Liver (tissue), 2 donors: ENCODE data around the gene NPEPPS.

Source experiments
- TF ChIP-seq, protein P1 (sequence below): IDR thresholded peaks from 2 replicates; pipeline ENCODE4 v1.6.1; 2016; ENCODE audit warnings: antibody characterized with exemption, mild to moderate bottlenecking
- TF ChIP-seq, protein P2 (sequence below): fragments of 150-350 bp; IDR thresholded peaks from 2 replicates; pipeline ENCODE4 v1.5.1; 2017; ENCODE audit warnings: improper control_type of control experiment, low read depth, low read length; ENCODE audit not compliant: missing input control
- donor health status: healthy.

DNA sequence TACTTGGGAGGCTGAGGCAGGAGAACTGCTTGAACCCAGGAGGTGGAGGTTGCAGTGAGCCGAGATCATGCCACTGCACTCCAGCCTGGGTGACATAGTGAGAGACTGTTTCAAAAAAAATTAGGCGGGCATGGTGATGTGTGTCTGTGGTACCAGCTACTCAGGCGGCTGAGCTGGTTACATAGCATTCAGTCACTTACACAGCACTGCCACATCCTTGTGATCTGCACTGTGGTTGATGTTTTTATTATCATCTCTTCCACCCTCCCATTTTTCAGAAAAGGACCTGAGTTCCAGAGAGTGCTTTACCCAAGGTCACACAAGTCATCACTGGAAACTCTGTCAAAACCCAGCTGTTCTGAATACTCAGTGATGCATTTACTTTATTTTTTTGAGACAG, 104.0 kb downstream of the NPEPPS start:
- TF ChIP-seq, protein P1, sequence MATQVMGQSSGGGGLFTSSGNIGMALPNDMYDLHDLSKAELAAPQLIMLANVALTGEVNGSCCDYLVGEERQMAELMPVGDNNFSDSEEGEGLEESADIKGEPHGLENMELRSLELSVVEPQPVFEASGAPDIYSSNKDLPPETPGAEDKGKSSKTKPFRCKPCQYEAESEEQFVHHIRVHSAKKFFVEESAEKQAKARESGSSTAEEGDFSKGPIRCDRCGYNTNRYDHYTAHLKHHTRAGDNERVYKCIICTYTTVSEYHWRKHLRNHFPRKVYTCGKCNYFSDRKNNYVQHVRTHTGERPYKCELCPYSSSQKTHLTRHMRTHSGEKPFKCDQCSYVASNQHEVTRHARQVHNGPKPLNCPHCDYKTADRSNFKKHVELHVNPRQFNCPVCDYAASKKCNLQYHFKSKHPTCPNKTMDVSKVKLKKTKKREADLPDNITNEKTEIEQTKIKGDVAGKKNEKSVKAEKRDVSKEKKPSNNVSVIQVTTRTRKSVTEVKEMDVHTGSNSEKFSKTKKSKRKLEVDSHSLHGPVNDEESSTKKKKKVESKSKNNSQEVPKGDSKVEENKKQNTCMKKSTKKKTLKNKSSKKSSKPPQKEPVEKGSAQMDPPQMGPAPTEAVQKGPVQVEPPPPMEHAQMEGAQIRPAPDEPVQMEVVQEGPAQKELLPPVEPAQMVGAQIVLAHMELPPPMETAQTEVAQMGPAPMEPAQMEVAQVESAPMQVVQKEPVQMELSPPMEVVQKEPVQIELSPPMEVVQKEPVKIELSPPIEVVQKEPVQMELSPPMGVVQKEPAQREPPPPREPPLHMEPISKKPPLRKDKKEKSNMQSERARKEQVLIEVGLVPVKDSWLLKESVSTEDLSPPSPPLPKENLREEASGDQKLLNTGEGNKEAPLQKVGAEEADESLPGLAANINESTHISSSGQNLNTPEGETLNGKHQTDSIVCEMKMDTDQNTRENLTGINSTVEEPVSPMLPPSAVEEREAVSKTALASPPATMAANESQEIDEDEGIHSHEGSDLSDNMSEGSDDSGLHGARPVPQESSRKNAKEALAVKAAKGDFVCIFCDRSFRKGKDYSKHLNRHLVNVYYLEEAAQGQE: no peak
- TF ChIP-seq, protein P2, sequence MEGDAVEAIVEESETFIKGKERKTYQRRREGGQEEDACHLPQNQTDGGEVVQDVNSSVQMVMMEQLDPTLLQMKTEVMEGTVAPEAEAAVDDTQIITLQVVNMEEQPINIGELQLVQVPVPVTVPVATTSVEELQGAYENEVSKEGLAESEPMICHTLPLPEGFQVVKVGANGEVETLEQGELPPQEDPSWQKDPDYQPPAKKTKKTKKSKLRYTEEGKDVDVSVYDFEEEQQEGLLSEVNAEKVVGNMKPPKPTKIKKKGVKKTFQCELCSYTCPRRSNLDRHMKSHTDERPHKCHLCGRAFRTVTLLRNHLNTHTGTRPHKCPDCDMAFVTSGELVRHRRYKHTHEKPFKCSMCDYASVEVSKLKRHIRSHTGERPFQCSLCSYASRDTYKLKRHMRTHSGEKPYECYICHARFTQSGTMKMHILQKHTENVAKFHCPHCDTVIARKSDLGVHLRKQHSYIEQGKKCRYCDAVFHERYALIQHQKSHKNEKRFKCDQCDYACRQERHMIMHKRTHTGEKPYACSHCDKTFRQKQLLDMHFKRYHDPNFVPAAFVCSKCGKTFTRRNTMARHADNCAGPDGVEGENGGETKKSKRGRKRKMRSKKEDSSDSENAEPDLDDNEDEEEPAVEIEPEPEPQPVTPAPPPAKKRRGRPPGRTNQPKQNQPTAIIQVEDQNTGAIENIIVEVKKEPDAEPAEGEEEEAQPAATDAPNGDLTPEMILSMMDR: no peak
